Head of caudate nucleus (tissue), 42 donors: ENCODE data around the gene CCDC6.
A peak's percentile ranks its signal among the peaks of the same experiment; 100 is the strongest.

Experiments used
- DNase-seq, 42 donors: peaks; one replicate each; pipeline versions ENCODE4 v3.0.0 to v3.0.0-alpha.2; 2020 to 2021; ENCODE audit warnings: mixed read lengths in 7 of 42
- intact Hi-C: fragments of 100-400 bp; cut with DNase I; formaldehyde crosslinking; loops from one replicate; pipeline ENCODE4 v1.15.0; 2022

Gene CCDC6

GRCh38 chr10:59867590-59867989 is 38.8 kb downstream of the CCDC6 start:
- intact Hi-C loops, result no loop called here

GRCh38 chr10:59865101-59865500 is 41.3 kb downstream of the CCDC6 start:
- DNase-seq, result peak in 7 of 42 donors; percentile 14 to 54 (median 30)
- intact Hi-C loops, result no loop called here

More at GRCh38 chr10:59867590-59867989, 38.8 kb downstream of the CCDC6 start:
- DNase-seq, result no peak

GRCh38 chr10:59864141-59864962 is 42.0 kb downstream of the CCDC6 start:
- intact Hi-C loops, result no loop called here
- no peak for DNase-seq

GRCh38 chr10:59859570-59859969 is 46.8 kb downstream of the CCDC6 start:
- no peak for DNase-seq
- intact Hi-C loops, result no loop called here

- intact Hi-C loops, result no loop called here
- no peak for DNase-seq
Observed at GRCh38 chr10:59857921-59858320, 48.4 kb downstream of the CCDC6 start.

- DNase-seq, result no peak
- intact Hi-C loops, result no loop called here
Observed at GRCh38 chr10:59857049-59857448, 49.3 kb downstream of the CCDC6 start.

- intact Hi-C loops, result no loop called here
- no peak for DNase-seq
Observed at GRCh38 chr10:59856104-59856503, 50.3 kb downstream of the CCDC6 start.

- no peak for DNase-seq
- intact Hi-C loops, result no loop called here
Observed at GRCh38 chr10:59854571-59854970, 51.8 kb downstream of the CCDC6 start.

- intact Hi-C loops, result no loop called here
- no peak for DNase-seq
Observed at GRCh38 chr10:59852670-59853069, 53.7 kb downstream of the CCDC6 start.

- intact Hi-C loops, result no loop called here
- DNase-seq, result no peak
Observed at GRCh38 chr10:59851864-59852263, 54.5 kb downstream of the CCDC6 start.

- intact Hi-C loops, result no loop called here
- DNase-seq, result no peak
Observed at GRCh38 chr10:59847888-59848287, 58.5 kb downstream of the CCDC6 start.

GRCh38 chr10:59847326-59847725 is 59.0 kb downstream of the CCDC6 start:
- DNase-seq, result no peak
- intact Hi-C loops, result no loop called here

GRCh38 chr10:59844436-59844835 is 61.9 kb downstream of the CCDC6 start:
- DNase-seq, result no peak
- intact Hi-C loops, result no loop called here

- intact Hi-C loops, result no loop called here
- no peak for DNase-seq
Observed at GRCh38 chr10:59843748-59844147, 62.6 kb downstream of the CCDC6 start.

- no peak for DNase-seq
Observed at GRCh38 chr10:59839576-59839975, 66.8 kb downstream of the CCDC6 start.

GRCh38 chr10:59838085-59838789 is 68.1 kb downstream of the CCDC6 start:
- intact Hi-C loops, result no loop called here
- DNase-seq, result no peak

More at GRCh38 chr10:59839576-59839975, 66.8 kb downstream of the CCDC6 start:
- intact Hi-C loops, result no loop called here

GRCh38 chr10:59833810-59834209 is 72.5 kb downstream of the CCDC6 start:
- intact Hi-C loops, result no loop called here
- no peak for DNase-seq

- DNase-seq, result no peak
- intact Hi-C loops, result no loop called here
Observed at GRCh38 chr10:59832506-59832905, 73.8 kb downstream of the CCDC6 start.

GRCh38 chr10:59831658-59832503 is 74.5 kb downstream of the CCDC6 start:
- DNase-seq, result no peak
- intact Hi-C loops, result no loop called here
